Osteoblast (primary cell): ENCODE results near the gene SPINK7. TPM values are rescaled to one million over a fixed set of nuclear protein-coding genes. Genes with fewer than 3 reads are reported as not detected.

ENCODE experiments used
- DNase-seq: peaks from one replicate; pipeline ENCODE4 v3.0.0; 2011; ENCODE audit warnings: low spot score, mixed read lengths; ENCODE audit not compliant: insufficient read length; ENCODE audit errors: missing footprints
- H2AFZ ChIP-seq: 2 replicates; pipeline ENCODE4 v1.6.0; 2011; ENCODE audit warnings: mild to moderate bottlenecking, low read length
- H3K27ac ChIP-seq: 2 replicates; pipeline ENCODE4 v1.5.1; 2011; ENCODE audit warnings: mild to moderate bottlenecking, low read depth, low read length, moderate library complexity
- H3K27me3 ChIP-seq: 2 replicates; pipeline ENCODE4 v1.6.0; 2012; ENCODE audit warnings: mild to moderate bottlenecking, control low read depth, inconsistent platforms, low read length, moderate library complexity; ENCODE audit not compliant: insufficient read depth
- H3K36me3 ChIP-seq: 2 replicates; pipeline ENCODE4 v1.5.1; 2011; ENCODE audit warnings: mild to moderate bottlenecking, low read length, control low read depth, moderate library complexity; ENCODE audit not compliant: insufficient read depth
- H3K4me1 ChIP-seq: 2 replicates; pipeline ENCODE4 v1.5.1; 2011; ENCODE audit warnings: mild to moderate bottlenecking, low read length, control low read depth, moderate library complexity; ENCODE audit not compliant: insufficient read depth
- H3K4me2 ChIP-seq: 2 replicates; pipeline ENCODE4 v1.6.0; 2011; ENCODE audit warnings: mild to moderate bottlenecking, low read length; ENCODE audit not compliant: insufficient read depth
- H3K4me3 ChIP-seq: fragments of 200-600 bp; sonication (generic); 3 replicates; pipeline ENCODE4 v1.5.1; 2012; ENCODE audit warnings: mild to moderate bottlenecking, low read length, inconsistent platforms; ENCODE audit not compliant: insufficient read depth
- H3K79me2 ChIP-seq: 2 replicates; pipeline ENCODE4 v1.6.0; 2012; ENCODE audit warnings: mild to moderate bottlenecking, low read length, control low read depth, inconsistent platforms; ENCODE audit not compliant: insufficient read depth
- H3K9me3 ChIP-seq: 2 replicates; pipeline ENCODE4 v1.5.1; 2011; ENCODE audit warnings: low read depth, low read length, control low read depth
- H4K20me1 ChIP-seq: 2 replicates; pipeline ENCODE4 v1.6.0; 2012; ENCODE audit warnings: mild to moderate bottlenecking, low read length, control low read depth; ENCODE audit not compliant: insufficient read depth
- total RNA-seq: library from RNA; depleted of rRNA; stranded (reverse); fragments of >200 nt; gene quantifications from 2 replicates; pipeline ENCODE4 v1.2.3, GENCODE V29; 2012
- TF ChIP-seq, protein P1 (sequence below): IDR thresholded peaks from 2 replicates; pipeline ENCODE4 v1.5.1; 2011; ENCODE audit warnings: mild to moderate bottlenecking, low read depth, low read length, moderate library complexity; ENCODE audit errors: extremely low read depth

SPINK7 gene
- total RNA-seq, 1 donor: not detected

DNA sequence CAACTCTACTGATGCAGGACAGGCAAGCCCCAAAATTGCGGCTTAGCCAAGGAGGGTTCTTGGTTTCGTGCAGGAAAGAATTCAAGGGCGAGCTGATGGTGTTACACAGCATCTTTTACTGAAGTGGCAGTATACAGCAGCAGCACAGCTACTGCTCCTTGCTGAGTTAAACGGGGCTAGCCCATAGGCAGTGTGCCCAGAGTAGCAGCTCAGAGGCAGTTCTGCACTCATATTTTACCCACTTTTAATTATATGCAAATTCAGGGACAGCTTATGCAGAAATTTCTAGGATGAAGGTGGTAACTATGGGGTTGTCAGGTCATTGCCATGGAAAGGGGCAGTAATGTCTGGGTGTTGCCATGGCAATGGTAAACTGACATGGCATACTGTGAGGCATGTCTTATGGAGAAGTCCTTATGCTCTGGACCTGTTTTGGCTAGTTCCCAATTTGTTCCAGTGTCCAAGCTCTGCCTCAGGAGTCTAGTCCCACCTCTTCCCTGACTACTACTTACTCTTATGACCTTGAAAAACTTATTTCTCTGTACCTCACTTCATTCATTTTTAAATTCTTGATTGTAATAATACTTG, 21.1 kb downstream of the SPINK7 start:
- DNase-seq: no peak
- no peaks in the 10 kb centered on the region for H3K4me1 ChIP-seq
- H3K36me3 ChIP-seq: no peaks in the 10 kb centered on the region
- H2AFZ ChIP-seq: no peak overlapping the region
- no peaks in the 10 kb centered on the region for H3K79me2 ChIP-seq
- TF ChIP-seq, protein P1, sequence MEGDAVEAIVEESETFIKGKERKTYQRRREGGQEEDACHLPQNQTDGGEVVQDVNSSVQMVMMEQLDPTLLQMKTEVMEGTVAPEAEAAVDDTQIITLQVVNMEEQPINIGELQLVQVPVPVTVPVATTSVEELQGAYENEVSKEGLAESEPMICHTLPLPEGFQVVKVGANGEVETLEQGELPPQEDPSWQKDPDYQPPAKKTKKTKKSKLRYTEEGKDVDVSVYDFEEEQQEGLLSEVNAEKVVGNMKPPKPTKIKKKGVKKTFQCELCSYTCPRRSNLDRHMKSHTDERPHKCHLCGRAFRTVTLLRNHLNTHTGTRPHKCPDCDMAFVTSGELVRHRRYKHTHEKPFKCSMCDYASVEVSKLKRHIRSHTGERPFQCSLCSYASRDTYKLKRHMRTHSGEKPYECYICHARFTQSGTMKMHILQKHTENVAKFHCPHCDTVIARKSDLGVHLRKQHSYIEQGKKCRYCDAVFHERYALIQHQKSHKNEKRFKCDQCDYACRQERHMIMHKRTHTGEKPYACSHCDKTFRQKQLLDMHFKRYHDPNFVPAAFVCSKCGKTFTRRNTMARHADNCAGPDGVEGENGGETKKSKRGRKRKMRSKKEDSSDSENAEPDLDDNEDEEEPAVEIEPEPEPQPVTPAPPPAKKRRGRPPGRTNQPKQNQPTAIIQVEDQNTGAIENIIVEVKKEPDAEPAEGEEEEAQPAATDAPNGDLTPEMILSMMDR: no peak
- H4K20me1 ChIP-seq: no peaks in the 10 kb centered on the region
- no peak overlapping the region for H3K4me3 ChIP-seq
- no peak overlapping the region for H3K4me2 ChIP-seq
- H3K27ac ChIP-seq: no peak overlapping the region
- H3K27me3 ChIP-seq: no peaks in the 10 kb centered on the region
- H3K9me3 ChIP-seq: no peaks in the 10 kb centered on the region

DNA sequence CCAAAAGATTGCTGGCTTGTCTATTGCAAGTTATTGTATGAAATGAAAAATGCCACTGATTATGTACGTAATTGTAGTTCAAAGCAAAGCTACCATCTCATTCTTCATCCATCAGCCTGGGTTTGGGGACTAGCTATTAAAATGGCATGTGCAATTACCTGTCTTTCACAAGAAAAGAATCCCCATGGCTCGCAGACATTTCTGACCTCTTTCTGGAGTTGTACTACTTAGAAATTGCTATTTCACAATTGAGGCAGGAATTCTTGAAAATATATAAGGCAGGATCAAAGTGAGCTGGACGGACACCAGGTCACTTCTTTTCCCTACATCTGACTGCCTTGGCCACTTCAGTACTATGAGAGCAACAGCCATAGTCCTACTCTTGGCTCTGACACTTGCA, 23.0 kb downstream of the SPINK7 start, which contains the start of gene SPINK9:
Gene SPINK9, plus strand, starts transcription at position 301 of the 400 bp plus-strand sequence. Its CDS starts 55 bp downstream, at position 356.
- no peak within 1 kb of the TSS for H2AFZ ChIP-seq
- no peaks in the 10 kb centered on the region for H3K27me3 ChIP-seq
- H3K36me3 ChIP-seq: no peaks in the 10 kb centered on the region
- H3K4me1 ChIP-seq: no peaks in the 10 kb centered on the region
- H3K4me2 ChIP-seq: no peak within 1 kb of the TSS
- DNase-seq: no peak
- TF ChIP-seq, protein P1: no peak
- no peak within 1 kb of the TSS for H3K27ac ChIP-seq
- no peak within 1 kb of the TSS for H3K4me3 ChIP-seq
- no peaks in the 10 kb centered on the region for H3K9me3 ChIP-seq
- H4K20me1 ChIP-seq: no peaks in the 10 kb centered on the region
- no peaks in the 10 kb centered on the region for H3K79me2 ChIP-seq

DNA sequence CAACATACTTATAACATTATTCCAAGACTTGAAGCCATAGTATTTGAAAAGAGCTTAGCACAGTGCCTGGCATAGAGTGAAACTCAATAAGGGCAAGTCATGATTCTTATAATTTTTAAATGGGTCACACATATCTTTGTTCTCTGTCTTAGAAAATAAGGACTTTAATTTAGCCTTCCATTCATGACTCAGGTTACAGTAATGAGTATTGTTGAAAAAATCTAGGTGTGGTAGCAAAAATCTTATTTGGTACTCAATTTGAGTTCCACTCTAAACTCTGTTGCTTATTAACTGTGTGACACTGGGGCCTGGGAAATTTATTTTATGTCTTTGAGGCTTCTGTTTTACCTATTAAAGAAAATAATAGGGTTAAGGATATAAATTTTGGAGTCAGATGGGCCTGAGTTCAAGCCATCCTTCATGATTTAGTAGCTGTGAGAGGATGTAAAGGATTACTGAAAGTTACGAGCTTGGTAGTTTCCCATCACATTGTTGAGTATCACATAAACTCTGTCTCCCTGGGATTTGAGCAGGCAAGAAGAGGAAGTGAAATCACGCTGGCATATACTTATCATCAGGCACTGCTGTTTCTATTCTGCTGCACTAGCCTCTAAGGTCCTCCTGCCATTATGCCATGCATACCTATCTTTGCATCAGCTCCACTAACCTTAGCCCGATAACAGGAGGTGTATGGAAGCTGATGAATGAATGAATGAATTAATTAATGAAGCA, 24.6 kb downstream of the SPINK7 start:
- TF ChIP-seq, protein P1: no peak
- no peaks in the 10 kb centered on the region for H3K27me3 ChIP-seq
- no peaks in the 10 kb centered on the region for H3K9me3 ChIP-seq
- H3K79me2 ChIP-seq: no peaks in the 10 kb centered on the region
- DNase-seq: no peak
- H3K4me3 ChIP-seq: no peak overlapping the region
- H3K4me2 ChIP-seq: no peak overlapping the region
- H3K27ac ChIP-seq: no peak overlapping the region
- no peaks in the 10 kb centered on the region for H3K4me1 ChIP-seq
- H4K20me1 ChIP-seq: no peaks in the 10 kb centered on the region
- H2AFZ ChIP-seq: no peak overlapping the region
- no peaks in the 10 kb centered on the region for H3K36me3 ChIP-seq

DNA sequence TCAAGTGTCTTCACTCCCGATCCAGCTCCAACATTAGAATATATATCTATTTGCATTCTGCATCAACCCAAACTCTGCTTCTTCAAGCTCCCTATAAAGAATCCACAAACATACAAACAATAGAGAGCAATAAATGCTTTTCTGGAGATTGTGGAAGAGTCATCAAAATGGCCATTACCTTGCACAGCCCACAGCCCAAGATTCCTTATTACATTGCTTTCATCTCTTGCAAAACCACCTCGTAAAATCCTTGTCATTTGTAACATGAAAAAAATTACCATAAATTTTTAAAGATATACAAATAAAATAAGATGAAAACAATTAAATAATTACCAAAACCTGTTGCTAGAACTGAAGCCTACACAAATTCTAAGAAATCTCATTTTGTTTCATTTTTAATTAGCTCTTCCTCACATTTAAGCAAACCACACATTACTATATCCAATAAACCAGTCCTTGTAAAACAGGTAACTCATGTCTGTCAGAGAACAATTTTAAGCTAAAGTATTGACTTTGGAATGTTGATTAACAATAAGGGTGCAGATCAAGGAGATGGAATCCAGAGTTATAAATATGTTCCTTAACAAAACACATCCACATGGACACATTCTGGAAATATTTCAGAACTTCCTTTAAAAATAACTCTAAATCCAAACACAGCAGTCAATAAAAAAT, 30.3 kb downstream of the SPINK7 start:
- Histone ChIP-seq H2AFZ (no peak overlapping the region), H3K27me3 (no peaks in the 10 kb centered on the region), H3K4me3 (no peak overlapping the region), H3K36me3 (no peaks in the 10 kb centered on the region), H3K27ac (no peak overlapping the region), H3K4me1 (no peaks in the 10 kb centered on the region), H3K9me3 (no peaks in the 10 kb centered on the region), H4K20me1 (no peaks in the 10 kb centered on the region), H3K79me2 (no peaks in the 10 kb centered on the region), H3K4me2 (no peak overlapping the region)
- DNase-seq: no peak
- TF ChIP-seq, protein P1: no peak
